Neural cell (in vitro differentiated cells): ENCODE measurements around the gene TACC2. TPM values are rescaled to one million over a fixed set of nuclear protein-coding genes. Genes with fewer than 3 reads are reported as not detected.

Experiments
- H2AFZ ChIP-seq: fragments of 200-600, 300-800 bp; sonication (generic), shearing (Covaris generic); 2 replicates; pipeline ENCODE4 v1.6.0; 2014; ENCODE audit warnings: low read depth, mild to moderate bottlenecking, antibody characterized with exemption, low read length, moderate library complexity
- H3F3A ChIP-seq: fragments of 200-600 bp; shearing (Covaris generic); 2 replicates; pipeline ENCODE4 v1.6.1; 2016; ENCODE audit warnings: mild to moderate bottlenecking, moderate library complexity, mixed read lengths, antibody characterized with exemption, low read length; ENCODE audit not compliant: insufficient read depth, poor library complexity, severe bottlenecking
- H3K27ac ChIP-seq: fragments of 200-600, 300-800 bp; sonication (generic), shearing (Covaris generic); 2 replicates; pipeline ENCODE4 v1.5.1; 2014; ENCODE audit warnings: mild to moderate bottlenecking, low read length, moderate library complexity
- H3K27me3 ChIP-seq: fragments of 300-800, 200-600 bp; sonication (generic), shearing (Covaris generic); 2 replicates; pipeline ENCODE4 v1.6.0; 2014; ENCODE audit warnings: mild to moderate bottlenecking, low read depth, low read length, moderate library complexity; ENCODE audit not compliant: insufficient read depth
- H3K36me3 ChIP-seq: fragments of 300-800, 200-600 bp; sonication (generic), shearing (Covaris generic); 2 replicates; pipeline ENCODE4 v1.5.1; 2014; ENCODE audit warnings: mild to moderate bottlenecking, antibody characterized with exemption, low read length, moderate library complexity; ENCODE audit not compliant: insufficient read depth
- H3K4me2 ChIP-seq: fragments of 300-800, 200-600 bp; sonication (generic), shearing (Covaris generic); 2 replicates; pipeline ENCODE4 v1.6.0; 2014; ENCODE audit warnings: mild to moderate bottlenecking, low read length
- H3K4me3 ChIP-seq: fragments of 300-800, 200-600 bp; sonication (generic), shearing (Covaris generic); 2 replicates; pipeline ENCODE4 v1.5.1; 2014; ENCODE audit warnings: mild to moderate bottlenecking, low read length, moderate library complexity
- H3K79me2 ChIP-seq: fragments of 200-600 bp; shearing (Covaris generic); replicated peaks from 2 replicates; pipeline ENCODE4 v1.6.0; 2014; ENCODE audit warnings: mild to moderate bottlenecking, low read length, moderate library complexity; ENCODE audit not compliant: insufficient read depth
- H3K9ac ChIP-seq: fragments of 300-800, 200-600 bp; sonication (generic), shearing (Covaris generic); 2 replicates; pipeline ENCODE4 v1.6.1; 2016; ENCODE audit warnings: mild to moderate bottlenecking, low read length, mixed read lengths
- H3K9me2 ChIP-seq: fragments of 200-600 bp; shearing (Covaris generic); 2 replicates; pipeline ENCODE4 v1.6.1; 2016; ENCODE audit warnings: mild to moderate bottlenecking, low read length, mixed read lengths; ENCODE audit not compliant: insufficient read depth
- H3K9me3 ChIP-seq: fragments of 200-600, 300-800 bp; sonication (generic), shearing (Covaris generic); 2 replicates; pipeline ENCODE4 v1.6.1; 2016; ENCODE audit warnings: mild to moderate bottlenecking, mixed run types, low read length, moderate library complexity, mixed read lengths
- H4K20me1 ChIP-seq: fragments of 200-600 bp; shearing (Covaris generic); 2 replicates; pipeline ENCODE4 v1.6.1; 2016; ENCODE audit warnings: mild to moderate bottlenecking, mixed run types; ENCODE audit not compliant: insufficient read depth
- CTCF ChIP-seq: fragments of 450-650 bp; IDR thresholded peaks from 2 replicates; pipeline ENCODE4 v1.5.1; 2014; ENCODE audit warnings: antibody characterized with exemption, mild to moderate bottlenecking, moderate library complexity; ENCODE audit not compliant: poor library complexity, severe bottlenecking
- EP300 ChIP-seq: fragments of 450-650 bp; conservative IDR thresholded peaks from 2 replicates; pipeline ENCODE4 v1.6.1; 2014; ENCODE audit warnings: antibody characterized with exemption, mild to moderate bottlenecking, moderate library complexity; ENCODE audit not compliant: poor library complexity, severe bottlenecking
- EZH2 ChIP-seq: fragments of 200-600, 300-800 bp; shearing (Covaris generic), sonication (generic); IDR thresholded peaks from 2 replicates; pipeline ENCODE4 v1.6.1; 2014; ENCODE audit warnings: antibody characterized with exemption, low read length, borderline replicate concordance, mild to moderate bottlenecking; ENCODE audit not compliant: insufficient read depth, poor library complexity, severe bottlenecking
- MXI1 ChIP-seq: fragments of 450-650 bp; conservative IDR thresholded peaks from 2 replicates; pipeline ENCODE4 v1.6.1; 2014; ENCODE audit warnings: antibody characterized with exemption, mild to moderate bottlenecking; ENCODE audit not compliant: poor library complexity, severe bottlenecking
- POLR2AphosphoS5 ChIP-seq: IDR thresholded peaks from 2 replicates; pipeline ENCODE4 v1.6.1; 2012
- RAD21 ChIP-seq: fragments of 450-650 bp; conservative IDR thresholded peaks from 2 replicates; pipeline ENCODE4 v1.6.1; 2014; ENCODE audit warnings: antibody characterized with exemption, mild to moderate bottlenecking, moderate library complexity
- SMC3 ChIP-seq: fragments of 450-650 bp; conservative IDR thresholded peaks from 2 replicates; pipeline ENCODE4 v1.6.1; 2014; ENCODE audit warnings: antibody characterized with exemption, mild to moderate bottlenecking, moderate library complexity; ENCODE audit not compliant: poor library complexity
- TAF1 ChIP-seq: IDR thresholded peaks from 2 replicates; pipeline ENCODE4 v1.6.1; 2012; ENCODE audit warnings: low read depth
- polyA plus RNA-seq: library from polyadenylated mRNA; depleted of rRNA; stranded (reverse); fragments of >200 nt; gene quantifications from 2 replicates; pipeline ENCODE4 v1.2.3, GENCODE V29; 2014
- TF ChIP-seq, protein P1 (sequence below): IDR thresholded peaks from 2 replicates; pipeline ENCODE4 v1.6.1; 2012; ENCODE audit warnings: borderline replicate concordance

TACC2 gene
- polyA plus RNA-seq, 1 donor from 2014 or later, result 17.6 TPM

- H3K9ac ChIP-seq, result no peak overlapping the region
- no peaks in the 10 kb centered on the region for H3K9me2 ChIP-seq
- H3K27me3 ChIP-seq, result no peaks in the 10 kb centered on the region
- no peak for TF ChIP-seq RAD21
- no peaks in the 10 kb centered on the region for H3K9me3 ChIP-seq
- H3K4me3 ChIP-seq, result no peak overlapping the region
- no peak overlapping the region for H2AFZ ChIP-seq
- no peak overlapping the region for H3K27ac ChIP-seq
- no peaks in the 10 kb centered on the region for H4K20me1 ChIP-seq
- no peaks in the 10 kb centered on the region for H3F3A ChIP-seq
- H3K79me2 ChIP-seq, result no peaks in the 10 kb centered on the region
- H3K4me2 ChIP-seq, result no peak overlapping the region
- H3K36me3 ChIP-seq, result no peaks in the 10 kb centered on the region
Measured at GRCh38 chr10:122132882-122133565, 144.1 kb downstream of the TACC2 start.

DNA sequence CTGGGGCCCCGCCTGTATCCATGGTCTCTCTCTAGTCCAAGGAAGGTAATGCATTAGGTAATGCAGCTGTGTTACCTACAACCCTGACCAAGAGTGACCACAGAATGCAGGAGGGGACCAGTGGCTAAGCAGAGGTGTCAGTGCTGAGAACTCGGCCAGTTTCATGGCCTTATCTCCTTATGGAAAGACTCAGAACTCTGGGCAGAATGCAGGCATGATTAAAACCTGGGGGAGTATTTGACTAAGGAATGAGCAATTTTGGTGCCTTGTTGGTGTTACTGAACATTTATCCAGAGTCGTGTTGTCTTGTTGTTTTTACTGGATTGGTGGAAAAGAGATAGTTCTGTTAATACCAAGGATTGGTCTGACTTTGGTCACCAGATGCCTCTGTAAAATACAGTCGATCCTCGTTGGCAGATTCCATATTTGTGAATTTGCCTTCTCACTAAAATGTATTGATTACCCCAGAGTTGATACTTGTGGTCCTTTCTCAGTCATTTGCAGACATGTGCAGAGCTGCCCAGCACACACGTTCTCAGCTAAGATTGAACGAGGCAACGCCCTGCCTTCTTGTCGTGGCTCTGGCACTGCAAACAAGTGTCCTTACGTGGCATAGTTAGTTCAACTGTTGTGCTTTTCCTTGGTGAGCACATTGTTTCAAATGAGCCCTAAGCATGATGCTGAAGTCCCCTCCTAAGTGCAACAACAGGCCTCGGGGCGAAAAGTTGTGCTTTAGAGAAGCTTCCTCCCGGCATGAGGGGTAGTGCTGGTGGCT, 146.5 kb downstream of the TACC2 start:
- H3K9me3 ChIP-seq, result no peaks in the 10 kb centered on the region
- no peaks in the 10 kb centered on the region for H3K36me3 ChIP-seq
- no peak overlapping the region for H2AFZ ChIP-seq
- no peaks in the 10 kb centered on the region for H3K9me2 ChIP-seq
- no peaks in the 10 kb centered on the region for H4K20me1 ChIP-seq
- no peaks in the 10 kb centered on the region for H3K27me3 ChIP-seq
- no peaks in the 10 kb centered on the region for H3K79me2 ChIP-seq
- H3K9ac ChIP-seq, result no peak overlapping the region
- TF ChIP-seq, protein P1, sequence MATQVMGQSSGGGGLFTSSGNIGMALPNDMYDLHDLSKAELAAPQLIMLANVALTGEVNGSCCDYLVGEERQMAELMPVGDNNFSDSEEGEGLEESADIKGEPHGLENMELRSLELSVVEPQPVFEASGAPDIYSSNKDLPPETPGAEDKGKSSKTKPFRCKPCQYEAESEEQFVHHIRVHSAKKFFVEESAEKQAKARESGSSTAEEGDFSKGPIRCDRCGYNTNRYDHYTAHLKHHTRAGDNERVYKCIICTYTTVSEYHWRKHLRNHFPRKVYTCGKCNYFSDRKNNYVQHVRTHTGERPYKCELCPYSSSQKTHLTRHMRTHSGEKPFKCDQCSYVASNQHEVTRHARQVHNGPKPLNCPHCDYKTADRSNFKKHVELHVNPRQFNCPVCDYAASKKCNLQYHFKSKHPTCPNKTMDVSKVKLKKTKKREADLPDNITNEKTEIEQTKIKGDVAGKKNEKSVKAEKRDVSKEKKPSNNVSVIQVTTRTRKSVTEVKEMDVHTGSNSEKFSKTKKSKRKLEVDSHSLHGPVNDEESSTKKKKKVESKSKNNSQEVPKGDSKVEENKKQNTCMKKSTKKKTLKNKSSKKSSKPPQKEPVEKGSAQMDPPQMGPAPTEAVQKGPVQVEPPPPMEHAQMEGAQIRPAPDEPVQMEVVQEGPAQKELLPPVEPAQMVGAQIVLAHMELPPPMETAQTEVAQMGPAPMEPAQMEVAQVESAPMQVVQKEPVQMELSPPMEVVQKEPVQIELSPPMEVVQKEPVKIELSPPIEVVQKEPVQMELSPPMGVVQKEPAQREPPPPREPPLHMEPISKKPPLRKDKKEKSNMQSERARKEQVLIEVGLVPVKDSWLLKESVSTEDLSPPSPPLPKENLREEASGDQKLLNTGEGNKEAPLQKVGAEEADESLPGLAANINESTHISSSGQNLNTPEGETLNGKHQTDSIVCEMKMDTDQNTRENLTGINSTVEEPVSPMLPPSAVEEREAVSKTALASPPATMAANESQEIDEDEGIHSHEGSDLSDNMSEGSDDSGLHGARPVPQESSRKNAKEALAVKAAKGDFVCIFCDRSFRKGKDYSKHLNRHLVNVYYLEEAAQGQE, result no peak
- TF ChIP-seq MXI1, result no peak
- no peak for TF ChIP-seq EP300
- TF ChIP-seq CTCF, result no peak
- TF ChIP-seq EZH2, result no peak
- TF ChIP-seq TAF1, result no peak
- TF ChIP-seq RAD21, result no peak
- no peak for TF ChIP-seq POLR2AphosphoS5
- TF ChIP-seq SMC3, result no peak
- no peaks in the 10 kb centered on the region for H3F3A ChIP-seq
- no peak overlapping the region for H3K27ac ChIP-seq
- H3K4me2 ChIP-seq, result no peak overlapping the region
- no peak overlapping the region for H3K4me3 ChIP-seq
